Measurements from ENCODE around the gene SELENOM. TPM values are rescaled to one million over a fixed set of nuclear protein-coding genes. Genes with fewer than 3 reads are reported as not detected.

Gene SELENOM
- total RNA-seq (14.4 TPM), polyA plus RNA-seq (122 TPM)
- long read RNA-seq, donor 1, partial matches to known transcripts, result 0 of 2 reads
- long read RNA-seq, donor 1, other reads (novel, unspliced or antisense), result 0 of 2 reads
- long read RNA-seq, donor 2, transcript SELENOM-201 (5 exons, 694 nt), result major isoform, 17 of 20 reads
- long read RNA-seq, donor 2, partial matches to known transcripts, result 0 of 20 reads
- long read RNA-seq, donor 2, other reads (novel, unspliced or antisense), result 0 of 20 reads
- long read RNA-seq, donor 3, transcript SELENOM-201 (5 exons, 694 nt), result major isoform, 16 of 17 reads
- long read RNA-seq, donor 3, partial matches to known transcripts, result 0 of 17 reads
- long read RNA-seq, donor 3, other reads (novel, unspliced or antisense), result 0 of 17 reads
- long read RNA-seq, donor 4, transcript SELENOM-201 (5 exons, 694 nt), result major isoform, 8 of 8 reads
- long read RNA-seq, donor 4, partial matches to known transcripts, result 0 of 8 reads
- long read RNA-seq, donor 4, other reads (novel, unspliced or antisense), result 0 of 8 reads
- long read RNA-seq, donor 5, transcript SELENOM-201 (5 exons, 694 nt), result major isoform, 22 of 25 reads
- long read RNA-seq, donor 5, partial matches to known transcripts, result 0 of 25 reads
- long read RNA-seq, donor 5, other reads (novel, unspliced or antisense), result 0 of 25 reads
- long read RNA-seq, donor 6, transcript SELENOM-201 (5 exons, 694 nt), result major isoform, 13 of 14 reads
- long read RNA-seq, donor 6, partial matches to known transcripts, result 0 of 14 reads
- long read RNA-seq, donor 6, other reads (novel, unspliced or antisense), result 0 of 14 reads
- long read RNA-seq, donor 7, transcript SELENOM-201 (5 exons, 694 nt), result major isoform, 16 of 16 reads
- long read RNA-seq, donor 7, partial matches to known transcripts, result 0 of 16 reads
- long read RNA-seq, donor 7, other reads (novel, unspliced or antisense), result 0 of 16 reads
- long read RNA-seq, donor 8, transcript SELENOM-201 (5 exons, 694 nt), result major isoform, 6 of 6 reads
- long read RNA-seq, donor 8, partial matches to known transcripts, result 0 of 6 reads
- long read RNA-seq, donor 8, other reads (novel, unspliced or antisense), result 0 of 6 reads
- long read RNA-seq, donor 9, transcript SELENOM-201 (5 exons, 694 nt), result major isoform, 6 of 6 reads
- long read RNA-seq, donor 9, partial matches to known transcripts, result 0 of 6 reads
- long read RNA-seq, donor 9, other reads (novel, unspliced or antisense), result 0 of 6 reads
- long read RNA-seq, donor 10, transcript SELENOM-201 (5 exons, 694 nt), result major isoform, 6 of 6 reads
- long read RNA-seq, donor 10, partial matches to known transcripts, result 0 of 6 reads
- long read RNA-seq, donor 10, other reads (novel, unspliced or antisense), result 0 of 6 reads

GRCh38 chr22:31107178-31107893 is at the start of gene SELENOM:
TSS of gene SELENOM (minus strand) at chr22:31107568. CDS start at chr22:31107505, 63 bp downstream.
- no peaks in the 10 kb centered on the region for H3K36me3 ChIP-seq (ENCODE audit: control insufficient read depth in 2 of 2, insufficient read depth in 2 of 2, low read length in 1 of 2)
- peak; percentile 34 to 89 (median 79) for DNase-seq (ENCODE audit: low read depth in 6 of 9, low spot score in 9 of 9)
- peak within 1 kb of the TSS in 1 of 2 donors; percentile 86 for H3K27ac ChIP-seq (ENCODE audit: low read depth in 1 of 2, low read length in 1 of 2)
- no peaks in the 10 kb centered on the region for H3K9me3 ChIP-seq (ENCODE audit: control insufficient read depth in 2 of 2, insufficient read depth in 1 of 2, low read length in 1 of 2)
- H3K4me3 ChIP-seq (ENCODE audit: low read length in 2 of 2), result peak within 1 kb of the TSS; percentile 46 to 49
- peaks cover 5 to 40% of the 10 kb centered on the region in 2 donors for H3K27me3 ChIP-seq (ENCODE audit: control insufficient read depth in 2 of 2, insufficient read depth in 1 of 2, low read length in 1 of 2)
- H3K4me1 ChIP-seq (ENCODE audit: control insufficient read depth in 2 of 2, insufficient read depth in 2 of 2, low read length in 2 of 2), result peaks cover 5 to 18% of the 10 kb centered on the region in 2 donors
- 8% methylated on average over 67 of the region's 67 CpGs for WGBS

- no peak overlapping the region for H3K4me3 ChIP-seq (ENCODE audit: low read length in 2 of 2)
- H3K36me3 ChIP-seq (ENCODE audit: control insufficient read depth in 2 of 2, insufficient read depth in 2 of 2, low read length in 1 of 2), result no peaks in the 10 kb centered on the region
- peaks cover 0 to 6% of the 10 kb centered on the region in 2 donors for H3K27me3 ChIP-seq (ENCODE audit: control insufficient read depth in 2 of 2, insufficient read depth in 1 of 2, low read length in 1 of 2)
- H3K9me3 ChIP-seq (ENCODE audit: control insufficient read depth in 2 of 2, insufficient read depth in 1 of 2, low read length in 1 of 2), result no peaks in the 10 kb centered on the region
- no peak for DNase-seq (ENCODE audit: low read depth in 6 of 9, low spot score in 9 of 9)
- H3K27ac ChIP-seq (ENCODE audit: low read depth in 1 of 2, low read length in 1 of 2), result no peak overlapping the region
- 71% methylated on average over 3 of the region's 3 CpGs for WGBS
- H3K4me1 ChIP-seq (ENCODE audit: control insufficient read depth in 2 of 2, insufficient read depth in 2 of 2, low read length in 2 of 2), result peaks cover 0 to 5% of the 10 kb centered on the region in 2 donors
These were observed 48.1 kb upstream of the SELENOM start for GRCh38 chr22:31155422-31155821.

GRCh38 chr22:31154975-31155374 is 47.6 kb upstream of the SELENOM start:
- H3K4me1 ChIP-seq (ENCODE audit: control insufficient read depth in 2 of 2, insufficient read depth in 2 of 2, low read length in 2 of 2), result peaks cover 0 to 4% of the 10 kb centered on the region in 2 donors
- no peaks in the 10 kb centered on the region for H3K9me3 ChIP-seq (ENCODE audit: control insufficient read depth in 2 of 2, insufficient read depth in 1 of 2, low read length in 1 of 2)
- H3K27ac ChIP-seq (ENCODE audit: low read depth in 1 of 2, low read length in 1 of 2), result no peak overlapping the region
- H3K4me3 ChIP-seq (ENCODE audit: low read length in 2 of 2), result no peak overlapping the region
- no peaks in the 10 kb centered on the region for H3K36me3 ChIP-seq (ENCODE audit: control insufficient read depth in 2 of 2, insufficient read depth in 2 of 2, low read length in 1 of 2)
- no peak for DNase-seq (ENCODE audit: low read depth in 6 of 9, low spot score in 9 of 9)
- 98% methylated on average over 1 of the region's 1 CpG for WGBS
- H3K27me3 ChIP-seq (ENCODE audit: control insufficient read depth in 2 of 2, insufficient read depth in 1 of 2, low read length in 1 of 2), result peaks cover 0 to 6% of the 10 kb centered on the region in 2 donors

- Histone ChIP-seq H3K4me3 (ENCODE audit: low read length in 2 of 2) (no peak overlapping the region), H3K36me3 (ENCODE audit: control insufficient read depth in 2 of 2, insufficient read depth in 2 of 2, low read length in 1 of 2) (no peaks in the 10 kb centered on the region), H3K9me3 (ENCODE audit: control insufficient read depth in 2 of 2, insufficient read depth in 1 of 2, low read length in 1 of 2) (no peaks in the 10 kb centered on the region), H3K4me1 (ENCODE audit: control insufficient read depth in 2 of 2, insufficient read depth in 2 of 2, low read length in 2 of 2) (no peaks in the 10 kb centered on the region), H3K27ac (ENCODE audit: low read depth in 1 of 2, low read length in 1 of 2) (no peak overlapping the region), H3K27me3 (ENCODE audit: control insufficient read depth in 2 of 2, insufficient read depth in 1 of 2, low read length in 1 of 2) (peaks cover 0 to 4% of the 10 kb centered on the region in 2 donors)
- no peak for DNase-seq (ENCODE audit: low read depth in 6 of 9, low spot score in 9 of 9)
- 93% methylated on average over 3 of the region's 3 CpGs for WGBS
These were observed 46.0 kb upstream of the SELENOM start for GRCh38 chr22:31153357-31153756.

- Histone ChIP-seq H3K27me3 (ENCODE audit: control insufficient read depth in 2 of 2, insufficient read depth in 1 of 2, low read length in 1 of 2) (peaks cover 0 to 3% of the 10 kb centered on the region in 2 donors), H3K36me3 (ENCODE audit: control insufficient read depth in 2 of 2, insufficient read depth in 2 of 2, low read length in 1 of 2) (no peaks in the 10 kb centered on the region), H3K4me1 (ENCODE audit: control insufficient read depth in 2 of 2, insufficient read depth in 2 of 2, low read length in 2 of 2) (no peaks in the 10 kb centered on the region), H3K4me3 (ENCODE audit: low read length in 2 of 2) (no peak overlapping the region), H3K27ac (ENCODE audit: low read depth in 1 of 2, low read length in 1 of 2) (no peak overlapping the region), H3K9me3 (ENCODE audit: control insufficient read depth in 2 of 2, insufficient read depth in 1 of 2, low read length in 1 of 2) (peaks cover 0 to 5% of the 10 kb centered on the region in 2 donors)
- DNase-seq (ENCODE audit: low read depth in 6 of 9, low spot score in 9 of 9), result no peak
- WGBS, result 97% methylated on average over 2 of the region's 2 CpGs
These were observed 44.5 kb upstream of the SELENOM start for GRCh38 chr22:31151872-31152271.

- H3K27ac ChIP-seq (ENCODE audit: low read depth in 1 of 2, low read length in 1 of 2), result no peak overlapping the region
- H3K36me3 ChIP-seq (ENCODE audit: control insufficient read depth in 2 of 2, insufficient read depth in 2 of 2, low read length in 1 of 2), result no peaks in the 10 kb centered on the region
- H3K4me1 ChIP-seq (ENCODE audit: control insufficient read depth in 2 of 2, insufficient read depth in 2 of 2, low read length in 2 of 2), result no peaks in the 10 kb centered on the region
- H3K9me3 ChIP-seq (ENCODE audit: control insufficient read depth in 2 of 2, insufficient read depth in 1 of 2, low read length in 1 of 2), result peaks cover 0 to 5% of the 10 kb centered on the region in 2 donors
- no peak for DNase-seq (ENCODE audit: low read depth in 6 of 9, low spot score in 9 of 9)
- no peaks in the 10 kb centered on the region for H3K27me3 ChIP-seq (ENCODE audit: control insufficient read depth in 2 of 2, insufficient read depth in 1 of 2, low read length in 1 of 2)
- WGBS, result 95% methylated on average over 3 of the region's 3 CpGs
- no peak overlapping the region for H3K4me3 ChIP-seq (ENCODE audit: low read length in 2 of 2)
These were observed 43.2 kb upstream of the SELENOM start for GRCh38 chr22:31150615-31151014.

- peak in 2 of 9 donors; percentile 19 to 21 for DNase-seq (ENCODE audit: low read depth in 6 of 9, low spot score in 9 of 9)
These were observed 41.7 kb upstream of the SELENOM start for GRCh38 chr22:31148953-31149627.

GRCh38 chr22:31148488-31148887 is 41.1 kb upstream of the SELENOM start:
- no peak overlapping the region for H3K4me3 ChIP-seq (ENCODE audit: low read length in 2 of 2)
- H3K4me1 ChIP-seq (ENCODE audit: control insufficient read depth in 2 of 2, insufficient read depth in 2 of 2, low read length in 2 of 2), result no peaks in the 10 kb centered on the region
- DNase-seq (ENCODE audit: low read depth in 6 of 9, low spot score in 9 of 9), result no peak
- 97% methylated on average over 1 of the region's 1 CpG for WGBS
- peaks cover 0 to 5% of the 10 kb centered on the region in 2 donors for H3K9me3 ChIP-seq (ENCODE audit: control insufficient read depth in 2 of 2, insufficient read depth in 1 of 2, low read length in 1 of 2)
- H3K36me3 ChIP-seq (ENCODE audit: control insufficient read depth in 2 of 2, insufficient read depth in 2 of 2, low read length in 1 of 2), result no peaks in the 10 kb centered on the region
- no peak overlapping the region for H3K27ac ChIP-seq (ENCODE audit: low read depth in 1 of 2, low read length in 1 of 2)
- no peaks in the 10 kb centered on the region for H3K27me3 ChIP-seq (ENCODE audit: control insufficient read depth in 2 of 2, insufficient read depth in 1 of 2, low read length in 1 of 2)

More at GRCh38 chr22:31148953-31149627, 41.7 kb upstream of the SELENOM start:
- Histone ChIP-seq H3K36me3 (ENCODE audit: control insufficient read depth in 2 of 2, insufficient read depth in 2 of 2, low read length in 1 of 2) (no peaks in the 10 kb centered on the region), H3K9me3 (ENCODE audit: control insufficient read depth in 2 of 2, insufficient read depth in 1 of 2, low read length in 1 of 2) (peaks cover 0 to 5% of the 10 kb centered on the region in 2 donors), H3K27me3 (ENCODE audit: control insufficient read depth in 2 of 2, insufficient read depth in 1 of 2, low read length in 1 of 2) (no peaks in the 10 kb centered on the region), H3K4me3 (ENCODE audit: low read length in 2 of 2) (no peak overlapping the region), H3K27ac (ENCODE audit: low read depth in 1 of 2, low read length in 1 of 2) (no peak overlapping the region), H3K4me1 (ENCODE audit: control insufficient read depth in 2 of 2, insufficient read depth in 2 of 2, low read length in 2 of 2) (no peaks in the 10 kb centered on the region)
- WGBS, result 26% methylated on average over 5 of the region's 5 CpGs

Data from thymus (tissue), 14 donors.